HG02970 (cell line): ENCODE data around the gene RRAGA.
"Not testable (repeated sequence)": the region's sequence is repeated elsewhere in the genome, so short reads cannot be mapped to it uniquely, and the experiment has no call there.

Source experiments
- ATAC-seq: cut with Tn5 transposase; IDR thresholded peaks from one replicate; pipeline ENCODE4 v1.9.1; 2021; ENCODE audit warnings: mild to moderate bottlenecking, moderate library complexity, moderate number of reproducible peaks; ENCODE audit not compliant: unreplicated experiment, low FRiP score

The RRAGA gene

DNA sequence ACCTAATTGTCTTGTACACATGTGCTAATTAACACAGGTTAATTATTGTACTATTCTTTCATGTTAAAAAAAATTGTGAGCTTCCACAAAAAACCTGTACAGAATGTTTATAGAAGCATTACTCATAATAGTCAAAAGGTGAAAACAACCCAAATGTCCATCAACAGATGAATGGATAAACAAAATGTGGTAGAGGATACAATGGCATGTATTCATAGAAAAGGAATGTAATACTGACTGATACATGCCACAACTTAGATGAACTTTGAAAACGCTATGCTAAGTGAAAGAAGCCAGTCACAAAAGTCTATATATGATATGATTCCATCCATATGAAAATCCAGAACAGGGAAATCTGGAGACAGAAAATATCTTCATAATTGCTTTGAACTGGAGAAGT is 25.6 kb downstream of the RRAGA start:
- no peak for ATAC-seq

DNA sequence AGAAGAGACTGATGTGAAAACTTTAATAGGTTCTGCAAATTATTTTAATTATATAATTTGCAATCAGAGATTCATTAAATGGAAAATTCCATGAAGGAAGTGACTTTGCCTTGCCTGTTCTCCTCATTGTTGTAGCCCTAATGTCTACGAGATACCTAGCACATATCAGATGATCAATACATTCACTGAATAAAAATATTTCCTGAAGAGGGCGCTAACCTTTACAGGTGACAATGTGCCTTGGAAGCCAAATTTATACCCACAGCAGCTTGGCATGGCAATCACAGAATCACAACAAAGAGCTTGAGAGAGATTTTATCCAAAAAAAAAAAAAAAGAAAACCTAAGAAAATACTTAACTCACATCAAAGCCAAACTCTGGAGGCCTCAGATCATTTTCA is 36.1 kb downstream of the RRAGA start:
- ATAC-seq = no peak

DNA sequence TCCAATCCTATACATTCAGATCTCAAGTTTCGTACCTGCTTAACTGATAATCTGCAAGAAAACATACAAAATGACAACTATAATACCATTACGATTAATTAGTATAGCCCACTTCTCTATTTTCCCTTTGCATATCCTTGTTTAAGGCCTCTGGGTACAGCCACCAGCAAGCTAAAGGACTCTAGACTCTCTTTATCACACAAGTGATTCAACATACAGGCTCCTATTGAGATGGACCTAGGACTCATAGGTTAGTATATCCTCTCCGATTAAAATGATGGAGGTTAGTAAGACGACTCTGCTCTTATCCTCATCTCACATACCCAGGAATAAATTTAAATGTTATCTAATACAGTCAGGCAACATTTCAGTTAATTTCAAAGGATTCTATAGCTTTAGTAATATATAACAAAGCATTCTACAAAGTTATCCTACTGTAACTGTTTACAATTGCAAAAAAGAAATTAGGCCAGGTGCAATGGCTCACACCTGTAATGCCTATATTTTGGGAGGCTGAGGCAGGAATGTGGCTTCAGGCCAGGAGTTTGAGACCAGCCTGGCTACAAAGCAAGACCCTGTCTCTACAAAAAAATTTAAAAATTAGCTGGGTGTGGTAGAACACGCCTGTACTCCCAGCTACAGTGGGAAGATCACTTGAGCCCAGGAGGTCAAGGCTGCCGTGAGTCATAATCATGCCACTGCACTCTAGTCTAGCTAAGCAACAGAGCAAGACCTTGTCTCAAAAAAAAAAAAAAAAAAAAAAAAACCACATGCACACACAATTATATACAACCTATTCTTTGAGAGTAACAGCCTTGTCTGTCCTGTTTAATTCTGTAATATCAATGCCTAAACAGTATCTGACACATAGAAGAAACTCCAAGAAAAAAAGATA is 38.1 kb downstream of the RRAGA start:
- ATAC-seq = no peak

DNA sequence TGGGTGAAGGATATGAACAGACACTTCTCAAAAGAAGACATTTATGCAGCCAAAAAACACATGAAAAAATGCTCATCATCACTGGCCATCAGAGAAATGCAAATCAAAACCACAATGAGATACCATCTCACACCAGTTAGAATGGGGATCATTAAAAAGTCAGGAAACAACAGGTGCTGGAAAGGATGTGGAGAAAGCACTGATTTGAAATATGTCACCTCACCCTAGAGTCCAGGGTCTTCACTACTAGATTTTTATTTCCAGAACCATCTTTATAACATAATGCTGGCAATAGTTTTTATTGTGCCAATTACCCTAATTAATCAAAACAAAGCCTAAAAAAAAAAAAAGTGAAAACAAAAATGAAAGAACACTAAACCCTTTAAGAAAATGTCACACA is 48.2 kb downstream of the RRAGA start:
- ATAC-seq = not testable (repeated sequence)
